Measurements from ENCODE around the gene CCDC158.
"Not testable (repeated sequence)": the region's sequence is repeated elsewhere in the genome, so short reads cannot be mapped to it uniquely, and the experiment has no call there.

CCDC158 gene

DNA sequence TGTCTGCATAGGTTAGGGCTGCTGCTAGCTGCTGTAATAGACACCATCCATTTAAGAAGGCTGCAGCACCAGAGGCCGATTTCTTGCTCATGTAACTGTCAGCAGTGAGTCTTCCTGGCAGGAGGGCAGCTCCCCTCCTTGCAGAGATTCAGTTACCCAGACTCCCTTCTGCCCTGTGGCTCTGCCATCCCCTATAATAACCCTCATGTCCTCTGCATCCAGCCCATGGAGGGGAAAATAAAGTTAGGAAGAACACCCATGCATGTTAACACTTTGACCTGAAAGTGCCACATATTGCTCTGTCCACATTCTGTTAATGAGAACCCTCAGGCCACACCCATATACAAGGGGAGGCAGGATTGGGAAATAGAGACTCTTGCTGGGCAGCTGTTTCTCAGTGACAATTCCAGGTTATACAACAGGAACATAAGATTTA is 109.0 kb downstream of the CCDC158 start:
- no peak for DNase-seq

GRCh38 chr4:76310683-76311082 is 110.3 kb downstream of the CCDC158 start:
- no peak for DNase-seq

DNA sequence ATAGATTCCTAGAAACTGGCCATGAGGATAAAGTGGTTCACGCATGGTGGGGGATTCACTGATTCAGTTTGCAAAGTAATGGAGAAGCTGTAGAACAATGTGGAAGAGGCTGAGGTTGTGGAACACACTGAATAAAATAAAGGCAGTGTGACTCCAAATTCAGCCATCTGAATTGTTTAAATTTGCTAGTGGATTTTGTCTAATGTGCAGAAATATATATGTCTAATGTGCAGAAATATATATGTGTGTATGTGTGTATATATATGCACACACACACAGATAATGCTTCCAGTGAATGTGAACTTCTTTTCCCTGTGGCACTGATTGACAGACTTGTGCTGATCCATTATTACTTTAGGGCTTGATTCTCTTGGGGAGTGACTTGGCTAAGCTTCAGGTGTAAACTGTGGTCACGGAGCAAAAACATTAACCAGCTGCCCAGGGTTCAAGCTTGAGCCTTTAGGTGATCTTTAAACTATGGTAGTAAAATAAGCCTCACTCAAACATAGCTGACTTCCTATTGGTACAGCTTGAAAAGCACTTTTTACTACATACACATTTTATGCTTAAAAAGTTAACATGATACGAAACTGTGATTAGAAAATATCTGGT is 110.9 kb downstream of the CCDC158 start:
- DNase-seq, result no peak

DNA sequence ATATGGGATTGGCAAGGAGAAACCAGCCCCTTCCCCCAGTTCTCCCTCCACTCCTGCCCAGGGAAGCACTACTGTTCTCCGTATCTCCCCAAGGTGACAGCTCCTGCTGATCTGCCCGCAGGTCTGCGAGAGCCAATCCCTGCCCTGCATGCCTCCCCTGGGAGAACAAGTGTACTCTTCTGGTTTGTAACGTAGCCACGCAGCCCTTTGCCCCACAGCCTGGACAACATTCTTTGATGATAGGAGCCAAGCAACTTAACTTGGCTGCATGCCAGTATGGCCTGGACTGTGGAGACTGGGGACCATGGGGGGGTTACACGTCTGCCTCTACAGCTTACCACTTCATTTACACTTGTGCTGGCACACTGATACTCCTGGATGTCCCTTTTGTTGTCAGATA is 112.4 kb downstream of the CCDC158 start:
- DNase-seq, result no peak

- DNase-seq, result no peak
Observed at GRCh38 chr4:76307660-76308014, 113.3 kb downstream of the CCDC158 start.

- peak in 26 of 51 donors; percentile 2 to 58 (median 18) for DNase-seq
Observed at GRCh38 chr4:76306882-76307659, 113.9 kb downstream of the CCDC158 start.

GRCh38 chr4:76305971-76306881 is 114.7 kb downstream of the CCDC158 start, which contains the start of gene STBD1:
Gene STBD1, plus strand, starts transcription at chr4:76306733. Its CDS starts 37 bp downstream, at chr4:76306770.
- DNase-seq, result peak in 38 of 51 donors; percentile 6 to 78 (median 32)

- DNase-seq, result no peak
Observed at GRCh38 chr4:76305033-76305687, 115.8 kb downstream of the CCDC158 start.

GRCh38 chr4:76302826-76303438 is 118.0 kb downstream of the CCDC158 start:
- DNase-seq, result no peak

- no peak for DNase-seq
Observed at GRCh38 chr4:76301775-76302162, 119.2 kb downstream of the CCDC158 start.

GRCh38 chr4:76301068-76301774 is 119.7 kb downstream of the CCDC158 start:
- no peak for DNase-seq

GRCh38 chr4:76300012-76300411 is 120.9 kb downstream of the CCDC158 start:
- DNase-seq, result no peak

- no peak for DNase-seq
Observed at GRCh38 chr4:76298227-76298626, 122.7 kb downstream of the CCDC158 start.

- no peak for DNase-seq
Observed at GRCh38 chr4:76296286-76296820, 124.6 kb downstream of the CCDC158 start.

GRCh38 chr4:76293772-76294171 is 127.2 kb downstream of the CCDC158 start:
- DNase-seq, result no peak

DNA sequence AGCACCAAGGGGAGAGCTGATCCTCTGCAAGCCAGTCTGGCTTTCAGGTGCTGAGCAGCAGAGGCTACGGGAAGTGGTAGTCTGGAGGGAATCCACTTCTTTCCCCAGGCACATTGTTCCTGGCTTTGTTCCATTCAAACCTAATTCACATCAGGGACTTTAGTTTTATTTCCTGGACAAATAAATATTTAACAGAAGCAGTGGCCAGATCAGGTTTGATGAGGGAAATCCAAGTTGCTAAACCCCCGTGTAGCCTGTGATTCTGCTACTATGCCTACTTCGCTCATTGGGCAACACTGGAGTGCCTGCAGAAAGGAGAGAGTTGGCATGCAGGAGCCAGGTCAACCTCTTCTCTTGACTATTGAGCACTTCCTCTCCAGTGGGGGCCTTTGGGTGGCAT is 128.2 kb downstream of the CCDC158 start:
- DNase-seq, result no peak

- DNase-seq, result not testable (repeated sequence)
Observed at GRCh38 chr4:76287811-76288210, 133.1 kb downstream of the CCDC158 start.

GRCh38 chr4:76283900-76284299 is 137.0 kb downstream of the CCDC158 start:
- no peak for DNase-seq

- DNase-seq, result no peak
Observed at GRCh38 chr4:76282941-76283689, 137.8 kb downstream of the CCDC158 start.

Measured in hypothalamus (tissue), 51 donors.